ENCODE results near the gene BFSP2.
A peak's percentile ranks its signal among the peaks of the same experiment; 100 is the strongest.

The BFSP2 gene

DNA sequence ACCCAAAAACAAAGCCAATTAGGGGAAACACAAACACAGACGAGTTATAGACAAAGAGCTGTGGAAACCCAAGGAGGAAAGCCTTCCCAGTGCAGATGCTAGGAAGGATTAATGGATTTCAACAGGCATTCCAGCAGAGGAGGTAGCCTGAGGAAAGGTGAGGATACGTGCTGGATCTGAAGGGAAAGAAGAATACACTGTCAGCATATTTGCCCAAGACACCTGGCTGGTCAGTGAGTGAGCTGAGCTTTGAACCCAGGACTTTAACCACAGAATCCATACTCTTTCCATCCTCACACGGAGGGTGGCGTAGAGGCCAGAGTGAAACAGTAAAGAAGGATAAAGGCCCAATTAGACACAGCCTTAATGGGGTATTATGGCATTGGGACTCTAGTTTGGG lies 9.1 kb upstream of the BFSP2 start:
- FAIRE-seq (no peak), DNase-seq (ENCODE audit: insufficient read length, low spot score) (no peak)
- no peak for TF ChIP-seq POLR2A (IDR thresholded peaks at IDR 0.05; ENCODE audit: low read depth, low read length)
- TF ChIP-seq SPI1 (IDR thresholded peaks at IDR 0.05; ENCODE audit: low read depth, low read length) = no peak
- no peak for TF ChIP-seq POLR2AphosphoS5 (IDR thresholded peaks at IDR 0.05; ENCODE audit: low read depth, low read length)
- TF ChIP-seq PAX5 (IDR thresholded peaks at IDR 0.05; ENCODE audit: insufficient read depth, low read length, severe bottlenecking) = no peak
- no peak for TF ChIP-seq TAF1 (IDR thresholded peaks at IDR 0.05; ENCODE audit: low read depth, low read length)
- no peak for TF ChIP-seq POU2F2 (IDR thresholded peaks at IDR 0.05; ENCODE audit: low read depth, low read length)

GRCh38 chr3:133393204-133393603 lies 6.7 kb upstream of the BFSP2 start:
- no peak for DNase-seq (ENCODE audit: insufficient read length, low spot score)
- no peak for TF ChIP-seq PAX5 (IDR thresholded peaks at IDR 0.05; ENCODE audit: insufficient read depth, low read length, severe bottlenecking)
- no peak for TF ChIP-seq SPI1 (IDR thresholded peaks at IDR 0.05; ENCODE audit: low read depth, low read length)
- no peak for TF ChIP-seq TAF1 (IDR thresholded peaks at IDR 0.05; ENCODE audit: low read depth, low read length)
- no peak for TF ChIP-seq POLR2A (IDR thresholded peaks at IDR 0.05; ENCODE audit: low read depth, low read length)
- no peak for TF ChIP-seq POU2F2 (IDR thresholded peaks at IDR 0.05; ENCODE audit: low read depth, low read length)
- no peak for TF ChIP-seq POLR2AphosphoS5 (IDR thresholded peaks at IDR 0.05; ENCODE audit: low read depth, low read length)
- no peak for FAIRE-seq

GRCh38 chr3:133393691-133394474 lies 6.0 kb upstream of the BFSP2 start:
- no peak for DNase-seq (ENCODE audit: insufficient read length, low spot score)
- FAIRE-seq = peak; percentile 16
- no peak for TF ChIP-seq POLR2A (IDR thresholded peaks at IDR 0.05; ENCODE audit: low read depth, low read length)
- no peak for TF ChIP-seq POU2F2 (IDR thresholded peaks at IDR 0.05; ENCODE audit: low read depth, low read length)
- TF ChIP-seq SPI1 (IDR thresholded peaks at IDR 0.05; ENCODE audit: low read depth, low read length) = no peak

DNA sequence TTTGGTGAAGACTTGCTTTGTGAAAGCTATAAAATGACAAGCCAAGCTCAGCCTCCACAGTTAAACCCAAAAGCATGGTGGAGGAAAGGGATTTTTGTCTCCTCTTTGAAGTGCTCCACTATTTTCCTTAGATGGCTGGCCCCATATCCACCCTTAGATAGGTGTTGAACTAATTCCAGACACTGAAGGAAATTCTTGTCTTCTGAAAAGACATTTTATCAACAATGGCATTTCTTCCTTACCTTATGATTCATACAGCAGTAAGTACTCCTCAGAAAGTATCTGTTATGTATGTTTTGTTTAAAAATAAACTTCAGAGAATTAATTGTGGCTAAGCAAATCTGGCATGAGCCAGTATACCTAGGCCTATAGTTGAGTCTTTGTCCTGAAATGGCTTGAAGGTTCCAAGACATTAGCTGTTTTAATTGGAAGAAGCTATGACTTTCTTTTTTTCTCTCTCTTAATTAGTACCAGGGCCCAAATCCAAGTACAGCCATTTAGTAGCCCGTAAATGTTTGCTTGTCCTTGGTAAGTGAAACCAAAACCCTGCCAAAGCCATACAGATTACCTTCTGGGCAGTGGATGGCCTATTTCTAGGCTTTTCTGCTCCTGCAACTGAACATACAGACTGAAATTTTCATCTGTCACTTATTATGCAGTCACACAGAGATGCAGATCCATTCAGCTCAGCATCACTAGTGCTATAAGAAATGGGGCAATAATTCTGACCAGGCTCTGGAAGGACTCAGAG lies 5.1 kb upstream of the BFSP2 start:
- DNase-seq (ENCODE audit: insufficient read length, low spot score) = no peak
- FAIRE-seq = no peak
- TF ChIP-seq POU2F2 (IDR thresholded peaks at IDR 0.05; ENCODE audit: low read depth, low read length) = no peak
- TF ChIP-seq TAF1 (IDR thresholded peaks at IDR 0.05; ENCODE audit: low read depth, low read length) = no peak
- TF ChIP-seq POLR2AphosphoS5 (IDR thresholded peaks at IDR 0.05; ENCODE audit: low read depth, low read length) = no peak
- TF ChIP-seq PAX5 (IDR thresholded peaks at IDR 0.05; ENCODE audit: insufficient read depth, low read length, severe bottlenecking) = no peak
- TF ChIP-seq SPI1 (IDR thresholded peaks at IDR 0.05; ENCODE audit: low read depth, low read length) = no peak
- no peak for TF ChIP-seq POLR2A (IDR thresholded peaks at IDR 0.05; ENCODE audit: low read depth, low read length)

DNA sequence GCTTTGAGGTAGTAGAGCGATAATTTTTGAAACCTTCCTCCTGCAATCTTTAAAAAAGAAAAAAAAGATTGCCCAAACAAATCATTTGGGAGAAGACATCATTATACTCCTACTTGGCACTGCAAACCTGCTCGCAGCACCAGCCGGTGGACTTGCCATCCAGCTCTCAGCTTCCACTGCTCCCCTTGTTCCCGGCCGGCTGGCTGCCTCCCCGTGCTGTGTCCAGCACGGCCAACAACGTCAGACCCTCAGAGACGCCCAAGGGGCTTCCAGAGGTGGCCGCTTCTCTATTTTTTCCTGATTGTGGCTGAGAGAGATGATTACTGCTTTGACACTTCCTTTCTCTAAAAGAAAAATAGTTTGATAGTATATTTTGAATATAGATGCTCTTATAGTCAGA lies 3.0 kb upstream of the BFSP2 start:
- TF ChIP-seq PAX5 (IDR thresholded peaks at IDR 0.05; ENCODE audit: insufficient read depth, low read length, severe bottlenecking) (no peak), TAF1 (IDR thresholded peaks at IDR 0.05; ENCODE audit: low read depth, low read length) (no peak)
- no peak for DNase-seq (ENCODE audit: insufficient read length, low spot score)
- no peak for FAIRE-seq

- FAIRE-seq (no peak), DNase-seq (ENCODE audit: insufficient read length, low spot score) (no peak)
- TF ChIP-seq TAF1 (IDR thresholded peaks at IDR 0.05; ENCODE audit: low read depth, low read length) (no peak), POLR2AphosphoS5 (IDR thresholded peaks at IDR 0.05; ENCODE audit: low read depth, low read length) (no peak), POU2F2 (IDR thresholded peaks at IDR 0.05; ENCODE audit: low read depth, low read length) (no peak), POLR2A (IDR thresholded peaks at IDR 0.05; ENCODE audit: low read depth, low read length) (no peak), SPI1 (IDR thresholded peaks at IDR 0.05; ENCODE audit: low read depth, low read length) (no peak), PAX5 (IDR thresholded peaks at IDR 0.05; ENCODE audit: insufficient read depth, low read length, severe bottlenecking) (no peak)
These were observed 1.7 kb downstream of the BFSP2 start for GRCh38 chr3:133401374-133402135.

GRCh38 chr3:133404920-133405319 lies 5.1 kb downstream of the BFSP2 start:
- TF ChIP-seq POLR2A (IDR thresholded peaks at IDR 0.05; ENCODE audit: low read depth, low read length) = no peak
- no peak for TF ChIP-seq SPI1 (IDR thresholded peaks at IDR 0.05; ENCODE audit: low read depth, low read length)
- TF ChIP-seq TAF1 (IDR thresholded peaks at IDR 0.05; ENCODE audit: low read depth, low read length) = no peak
- no peak for TF ChIP-seq POU2F2 (IDR thresholded peaks at IDR 0.05; ENCODE audit: low read depth, low read length)
- no peak for TF ChIP-seq PAX5 (IDR thresholded peaks at IDR 0.05; ENCODE audit: insufficient read depth, low read length, severe bottlenecking)
- no peak for TF ChIP-seq POLR2AphosphoS5 (IDR thresholded peaks at IDR 0.05; ENCODE audit: low read depth, low read length)
- no peak for FAIRE-seq
- no peak for DNase-seq (ENCODE audit: insufficient read length, low spot score)

DNA sequence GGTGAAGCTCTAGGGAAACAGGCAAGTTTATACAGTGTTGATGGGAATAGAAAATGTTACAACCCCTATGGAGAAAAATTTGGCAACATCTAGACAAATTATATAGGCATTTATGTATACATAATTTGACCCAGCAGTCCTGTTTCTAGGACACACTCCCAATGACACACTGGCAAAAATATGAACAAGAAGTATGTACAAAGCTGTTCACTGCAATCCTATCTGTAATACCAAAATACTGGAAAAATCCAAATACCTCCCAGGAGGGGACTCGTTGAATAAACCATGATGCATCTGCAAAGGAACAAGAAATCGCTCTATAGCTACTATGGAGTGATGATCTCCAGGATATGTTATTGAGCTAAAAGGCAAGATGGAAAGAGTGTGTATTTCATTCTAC lies 8.5 kb downstream of the BFSP2 start:
- FAIRE-seq (no peak), DNase-seq (ENCODE audit: insufficient read length, low spot score) (no peak)
- no peak for TF ChIP-seq POLR2A (IDR thresholded peaks at IDR 0.05; ENCODE audit: low read depth, low read length)
- TF ChIP-seq PAX5 (IDR thresholded peaks at IDR 0.05; ENCODE audit: insufficient read depth, low read length, severe bottlenecking) = no peak
- no peak for TF ChIP-seq POLR2AphosphoS5 (IDR thresholded peaks at IDR 0.05; ENCODE audit: low read depth, low read length)
- TF ChIP-seq SPI1 (IDR thresholded peaks at IDR 0.05; ENCODE audit: low read depth, low read length) = no peak

GRCh38 chr3:133408961-133409360 lies 9.1 kb downstream of the BFSP2 start:
- no peak for DNase-seq (ENCODE audit: insufficient read length, low spot score)
- no peak for FAIRE-seq
- TF ChIP-seq SPI1 (IDR thresholded peaks at IDR 0.05; ENCODE audit: low read depth, low read length) (no peak), POLR2A (IDR thresholded peaks at IDR 0.05; ENCODE audit: low read depth, low read length) (no peak), TAF1 (IDR thresholded peaks at IDR 0.05; ENCODE audit: low read depth, low read length) (no peak), POU2F2 (IDR thresholded peaks at IDR 0.05; ENCODE audit: low read depth, low read length) (no peak), PAX5 (IDR thresholded peaks at IDR 0.05; ENCODE audit: insufficient read depth, low read length, severe bottlenecking) (no peak), POLR2AphosphoS5 (IDR thresholded peaks at IDR 0.05; ENCODE audit: low read depth, low read length) (no peak)
